OCI-LY3 (cell line): Measurements from ENCODE around the gene SLC36A1.

ENCODE experiments used
- CTCF ChIP-seq: fragments of 200-600, 300-600 bp; sonication (generic); IDR thresholded peaks from 2 replicates; pipeline ENCODE4 v1.5.1; 2014; ENCODE audit warnings: antibody characterized with exemption, low read length, low read depth
- EZH2phosphoT487 ChIP-seq: fragments of 200-600 bp; shearing (Covaris generic); IDR thresholded peaks from 2 replicates; pipeline ENCODE4 v1.6.1; 2018; ENCODE audit warnings: antibody characterized with exemption, mixed run types, low read depth

- TF ChIP-seq CTCF (no peak), EZH2phosphoT487 (no peak)
Observed at GRCh38 chr5:151424892-151425523, 22.4 kb upstream of the SLC36A1 start.
